Stimulated activated CD8-positive, alpha-beta memory T cell treated with anti-CD3 and anti-CD28 coated beads, Interleukin-15, amount 100 ng/mL, for 48 hours (primary cell): ENCODE results near the gene KIF2A.

Source experiments
- DNase-seq, 2 donors: peaks; one replicate each; pipeline ENCODE4 v3.0.0-alpha.2; 2020; ENCODE audit warnings: low read depth in 2 of 2

Gene KIF2A

GRCh38 chr5:62385131-62385530 lies 79.1 kb downstream of the KIF2A start:
- no peak for DNase-seq

- no peak for DNase-seq
Measured at GRCh38 chr5:62385816-62386400, 79.9 kb downstream of the KIF2A start.

- no peak for DNase-seq
Measured at GRCh38 chr5:62386824-62387223, 80.8 kb downstream of the KIF2A start.

- no peak for DNase-seq
Measured at GRCh38 chr5:62395210-62395950, 89.4 kb downstream of the KIF2A start.

GRCh38 chr5:62403411-62404250 lies 97.6 kb downstream of the KIF2A start, which contains the start of gene DIMT1:
DIMT1 (minus strand) TSS chr5:62403905; CDS start chr5:62403772, 133 bp downstream.
- DNase-seq, result peak; percentile 90 to 91

- DNase-seq, result peak; percentile 98 to 99
Measured at GRCh38 chr5:62412549-62413329, 106.7 kb downstream of the KIF2A start, which contains the start of gene IPO11. IPO11 (plus strand) TSS chr5:62412763; CDS start chr5:62437280, 24,517 bp downstream.

- no peak for DNase-seq
Measured at GRCh38 chr5:62413711-62414110, 107.7 kb downstream of the KIF2A start.

GRCh38 chr5:62418462-62419076 lies 112.6 kb downstream of the KIF2A start:
- DNase-seq, result no peak

- no peak for DNase-seq
Measured at GRCh38 chr5:62419609-62420008, 113.6 kb downstream of the KIF2A start.

GRCh38 chr5:62421414-62421813 lies 115.4 kb downstream of the KIF2A start:
- DNase-seq, result no peak

GRCh38 chr5:62424763-62425162 lies 118.8 kb downstream of the KIF2A start:
- no peak for DNase-seq

GRCh38 chr5:62431735-62432620 lies 126.0 kb downstream of the KIF2A start:
- DNase-seq, result no peak

GRCh38 chr5:62432621-62433064 lies 126.6 kb downstream of the KIF2A start:
- no peak for DNase-seq
